GM18868 (cell line): ENCODE measurements around the gene SLC43A1.
A peak's percentile ranks its signal among the peaks of the same experiment; 100 is the strongest.

Source experiments
- ATAC-seq: cut with Tn5 transposase; IDR thresholded peaks from one replicate; pipeline ENCODE4 v1.9.1; 2021; ENCODE audit warnings: mild to moderate bottlenecking, moderate library complexity; ENCODE audit not compliant: unreplicated experiment

SLC43A1 gene

DNA sequence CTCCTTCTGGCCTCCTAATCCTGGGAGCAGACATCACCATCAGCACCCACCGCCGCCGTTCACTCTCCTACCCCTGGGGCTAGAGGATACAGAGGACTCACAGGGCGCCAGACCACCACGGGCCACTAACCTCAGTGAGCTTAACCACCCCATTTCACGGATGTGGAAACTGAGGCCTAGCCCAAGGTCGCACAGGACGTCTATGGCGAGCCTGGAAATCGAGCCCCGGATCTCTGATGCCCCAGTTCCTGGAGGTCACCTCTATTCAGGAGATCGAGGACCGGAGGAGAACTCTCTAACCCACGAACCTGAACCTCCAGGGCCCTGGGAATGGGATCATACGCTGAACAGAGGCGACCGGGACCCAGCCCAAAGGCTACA is 14.7 kb upstream of the SLC43A1 start:
- ATAC-seq, result no peak

DNA sequence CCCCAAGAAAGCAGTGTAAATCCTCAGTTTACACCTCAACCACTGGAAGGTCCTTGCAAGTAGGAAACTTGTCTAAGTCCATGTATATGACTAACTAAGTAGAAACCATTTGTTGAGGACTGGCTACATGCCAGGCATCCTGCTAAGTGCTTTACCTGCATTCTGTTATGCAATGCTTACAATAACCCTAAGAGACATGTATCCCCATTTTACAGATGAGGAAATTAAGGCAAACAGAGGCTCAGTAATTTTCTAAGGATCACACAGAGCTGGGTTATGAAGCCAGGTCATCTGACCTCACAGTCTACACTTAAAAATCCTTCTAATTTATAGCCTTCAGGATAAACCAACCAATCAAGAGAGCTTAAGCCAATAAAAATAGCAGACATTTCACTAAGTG is 13.5 kb upstream of the SLC43A1 start:
- no peak for ATAC-seq

DNA sequence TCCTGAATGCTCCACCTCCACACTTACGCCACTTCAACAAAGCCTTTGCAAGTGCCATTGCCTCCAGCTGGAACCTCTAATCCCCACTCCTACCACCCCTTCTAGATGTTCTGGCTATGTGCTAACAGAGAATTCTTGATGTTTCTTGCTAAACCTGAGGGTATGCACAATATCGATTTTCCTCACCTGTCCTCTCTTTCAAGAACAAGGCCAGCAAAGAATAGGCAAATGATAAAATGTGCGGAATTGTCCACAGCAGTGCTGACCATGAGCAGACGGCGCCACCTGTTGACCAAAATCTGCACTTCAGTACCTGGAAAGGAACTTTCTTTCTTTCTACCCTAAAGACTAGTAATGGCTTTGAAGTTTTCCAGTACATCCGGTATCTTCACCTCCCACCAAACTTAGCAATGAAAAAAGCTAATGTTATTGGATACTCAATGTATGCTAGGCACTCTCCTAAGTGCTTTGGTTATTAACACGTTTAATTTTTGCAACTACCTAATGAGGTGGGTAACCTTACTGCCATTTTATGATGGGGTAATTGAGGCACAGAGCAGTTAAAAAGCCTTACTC is 11.6 kb upstream of the SLC43A1 start:
- ATAC-seq, result no peak

- no peak for ATAC-seq
These were observed 7.9 kb upstream of the SLC43A1 start for GRCh38 chr11:57523419-57523818.

GRCh38 chr11:57521116-57521515 is 5.6 kb upstream of the SLC43A1 start:
- ATAC-seq, result no peak

DNA sequence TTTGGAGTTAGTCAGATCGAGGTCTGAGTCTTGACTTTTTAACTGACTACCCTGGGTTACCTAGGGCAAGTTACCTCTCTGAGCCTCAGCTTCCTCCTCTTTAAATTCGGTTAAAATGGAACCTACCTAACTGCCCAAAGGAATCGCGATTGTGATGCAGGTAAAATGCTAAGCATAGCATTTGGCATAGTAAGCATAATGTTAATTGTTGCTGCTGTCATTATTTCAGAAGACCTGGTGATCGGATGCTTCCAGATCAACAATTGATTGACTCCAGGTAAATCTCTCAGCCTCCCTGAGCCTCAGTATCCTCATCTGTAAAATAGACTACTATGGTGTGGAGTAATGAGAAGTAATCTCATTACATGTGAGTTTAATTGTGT is 550 bp upstream of the SLC43A1 start:
- no peak for ATAC-seq

DNA sequence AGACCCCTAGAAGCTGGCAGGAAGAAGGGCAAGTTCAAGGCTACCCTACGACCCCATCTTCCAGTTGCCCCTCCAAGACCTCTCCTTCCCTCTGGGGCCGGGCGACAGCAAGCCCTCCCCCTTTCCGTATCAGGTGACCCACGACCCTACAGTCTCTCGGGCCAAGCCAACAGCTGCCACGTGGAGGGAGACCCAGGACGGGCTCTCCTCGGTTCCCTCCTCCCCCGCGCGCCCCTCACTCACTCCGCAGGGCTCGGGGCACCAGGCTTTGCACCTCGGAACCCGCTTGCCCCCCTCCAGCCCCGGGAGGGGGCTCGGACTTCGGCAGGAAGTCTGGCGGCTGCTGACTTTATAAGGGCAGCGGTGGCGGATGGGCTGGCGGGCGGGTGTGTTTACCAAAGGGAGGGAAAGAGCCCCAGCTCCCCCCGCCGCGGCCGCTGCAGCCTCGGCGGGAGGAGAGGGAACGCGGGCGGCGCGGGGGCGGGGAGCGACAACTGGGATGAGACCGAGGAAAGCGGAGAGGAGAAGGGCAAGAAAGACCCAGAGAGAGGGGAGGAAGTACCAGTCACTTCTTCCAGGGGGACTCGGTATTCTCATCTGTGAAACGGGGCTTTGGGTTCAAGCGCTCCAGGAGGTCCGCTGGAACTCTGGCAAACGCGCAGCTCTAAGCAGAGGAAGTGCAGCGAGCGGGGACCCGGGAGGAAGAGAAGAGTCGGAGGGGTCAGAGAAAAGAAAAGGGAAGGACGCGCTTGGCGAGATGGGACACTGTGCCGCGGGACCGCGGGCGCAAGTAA is 767 bp downstream of the SLC43A1 start:
- peak; percentile 47 for ATAC-seq

DNA sequence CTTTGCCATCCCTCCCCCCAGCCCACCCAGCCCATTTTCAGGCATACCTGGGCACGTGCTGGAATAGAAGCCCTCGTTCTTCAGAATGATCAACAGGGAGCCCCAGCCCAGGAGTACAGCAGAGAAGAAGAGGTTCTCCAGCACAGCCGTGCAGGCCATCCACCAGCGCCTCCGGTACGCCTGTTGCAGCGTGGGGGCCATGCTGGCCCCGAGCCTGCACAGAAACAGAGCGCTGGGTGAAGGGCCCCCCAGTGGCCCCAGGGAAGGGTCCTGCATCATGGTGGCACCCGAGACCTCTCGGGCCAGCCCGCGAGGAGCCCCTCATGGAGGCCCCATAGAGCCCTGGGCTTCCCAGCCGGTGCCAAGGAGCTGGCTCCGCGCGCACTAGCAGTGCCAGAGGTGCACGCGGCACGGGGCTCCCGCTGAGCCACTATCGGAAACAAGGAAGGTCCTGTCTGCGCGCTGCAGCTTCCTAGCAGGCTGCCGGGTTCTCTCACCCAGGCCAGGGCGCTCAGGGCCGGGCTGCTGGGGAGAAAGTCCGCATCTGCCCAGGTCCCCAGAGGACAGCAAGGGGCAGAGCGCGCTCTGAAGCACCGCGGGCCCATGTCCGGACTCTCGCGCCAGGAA is 1.5 kb downstream of the SLC43A1 start:
- ATAC-seq, result peak; percentile 32

GRCh38 chr11:57513452-57513795 is 2.1 kb downstream of the SLC43A1 start:
- no peak for ATAC-seq

GRCh38 chr11:57512646-57513451 is 2.7 kb downstream of the SLC43A1 start:
- ATAC-seq, result no peak

GRCh38 chr11:57511741-57512430 is 3.6 kb downstream of the SLC43A1 start:
- no peak for ATAC-seq

- ATAC-seq, result no peak
These were observed 6.9 kb downstream of the SLC43A1 start for GRCh38 chr11:57508341-57509170.

DNA sequence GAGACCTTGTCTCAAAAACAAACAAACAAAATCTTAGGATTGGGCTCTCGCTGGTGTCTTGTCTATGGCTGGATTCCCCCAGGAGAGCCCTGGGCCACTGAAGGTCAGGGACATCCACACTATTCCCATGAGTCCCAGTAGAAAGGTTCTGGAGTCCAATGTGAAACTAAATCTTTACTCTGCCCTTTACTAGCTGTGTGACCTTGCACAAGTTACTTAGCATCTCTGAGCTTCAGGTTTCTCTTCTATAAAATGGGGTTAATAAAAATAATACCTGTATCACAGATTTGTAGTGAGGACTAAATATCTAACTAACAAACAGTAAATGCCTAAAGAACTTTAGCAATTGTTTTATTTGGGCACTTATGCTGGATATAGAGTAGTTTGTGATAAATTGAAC is 9.0 kb downstream of the SLC43A1 start:
- ATAC-seq, result no peak

- ATAC-seq, result no peak
These were observed 11.0 kb downstream of the SLC43A1 start for GRCh38 chr11:57504511-57504910.

GRCh38 chr11:57502870-57503269 is 12.6 kb downstream of the SLC43A1 start:
- no peak for ATAC-seq

DNA sequence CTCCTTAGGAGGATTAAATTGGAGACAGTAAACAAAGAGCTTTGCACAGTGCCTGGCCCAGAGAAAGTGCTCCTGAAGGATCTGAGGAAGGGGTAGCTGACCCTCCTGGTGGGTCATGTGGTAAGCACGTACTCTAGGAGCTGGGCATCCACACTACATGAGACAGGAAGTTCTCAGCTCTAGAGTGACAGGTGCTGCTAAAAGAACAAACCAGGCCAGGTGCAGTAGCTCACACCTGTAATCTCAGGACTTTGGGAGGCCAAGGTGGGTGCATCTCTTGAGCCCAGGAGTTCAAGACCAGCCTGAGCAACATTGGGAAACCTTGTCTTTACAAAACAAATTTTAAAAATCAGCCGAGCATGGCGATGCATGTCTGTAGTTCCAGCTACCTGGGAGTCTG is 13.1 kb downstream of the SLC43A1 start:
- ATAC-seq, result no peak

DNA sequence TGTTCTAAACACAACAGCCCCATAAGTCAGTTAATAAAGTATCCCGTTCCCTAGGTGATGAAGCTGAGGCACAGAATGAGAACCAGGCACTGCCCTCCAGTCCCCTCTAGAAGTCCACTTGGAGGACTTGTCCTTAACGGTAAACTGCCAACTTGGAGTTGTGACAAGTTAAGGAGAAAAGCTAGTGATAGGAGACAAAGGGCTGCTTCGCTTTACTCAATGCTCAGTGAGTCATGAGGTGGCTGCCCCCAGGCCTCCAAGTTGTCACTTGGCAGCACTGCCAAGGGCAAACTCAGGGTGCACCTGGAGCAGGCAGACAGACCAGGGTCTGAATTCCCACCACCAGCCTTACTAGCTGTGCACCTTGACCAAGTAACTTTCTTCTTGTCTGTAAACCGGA is 13.5 kb downstream of the SLC43A1 start:
- no peak for ATAC-seq

DNA sequence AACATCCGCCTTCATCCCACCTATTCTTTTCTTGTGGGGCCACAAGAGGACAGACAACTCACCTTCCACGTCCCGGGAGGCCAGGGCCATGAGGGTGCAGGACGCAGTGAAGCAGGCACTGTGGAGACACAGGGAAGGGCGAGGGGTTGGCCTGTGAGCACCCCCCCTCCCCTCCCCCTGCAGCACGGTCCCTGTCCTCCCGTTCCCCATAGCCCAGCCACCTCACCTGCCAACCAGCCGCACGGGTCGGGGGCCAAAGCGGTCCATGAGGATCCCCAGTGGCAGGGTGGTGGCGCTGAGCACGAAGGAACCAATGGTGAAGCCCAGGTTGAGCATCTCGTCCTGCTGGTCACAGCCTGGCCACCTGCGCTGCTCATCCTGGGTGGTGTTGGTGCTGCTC is 14.6 kb downstream of the SLC43A1 start:
- no peak for ATAC-seq

DNA sequence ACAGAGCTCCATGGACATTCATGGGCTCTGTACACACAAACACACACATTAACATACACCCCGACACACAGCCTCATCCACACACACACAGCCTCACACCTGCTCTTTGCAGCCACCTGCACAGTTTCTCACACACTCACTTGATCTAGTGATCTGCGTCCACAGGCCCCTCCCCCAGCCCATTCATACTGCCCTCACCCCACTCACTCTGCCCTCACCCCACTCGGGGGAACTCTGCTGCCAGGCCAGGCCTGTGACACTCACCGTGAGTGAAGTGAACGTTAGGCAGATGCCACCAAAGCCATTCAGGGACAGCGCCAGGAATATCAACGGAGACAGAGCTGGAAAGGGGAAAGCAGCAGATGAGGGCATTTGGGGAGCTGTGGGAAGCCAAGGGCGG is 15.0 kb downstream of the SLC43A1 start:
- no peak for ATAC-seq

DNA sequence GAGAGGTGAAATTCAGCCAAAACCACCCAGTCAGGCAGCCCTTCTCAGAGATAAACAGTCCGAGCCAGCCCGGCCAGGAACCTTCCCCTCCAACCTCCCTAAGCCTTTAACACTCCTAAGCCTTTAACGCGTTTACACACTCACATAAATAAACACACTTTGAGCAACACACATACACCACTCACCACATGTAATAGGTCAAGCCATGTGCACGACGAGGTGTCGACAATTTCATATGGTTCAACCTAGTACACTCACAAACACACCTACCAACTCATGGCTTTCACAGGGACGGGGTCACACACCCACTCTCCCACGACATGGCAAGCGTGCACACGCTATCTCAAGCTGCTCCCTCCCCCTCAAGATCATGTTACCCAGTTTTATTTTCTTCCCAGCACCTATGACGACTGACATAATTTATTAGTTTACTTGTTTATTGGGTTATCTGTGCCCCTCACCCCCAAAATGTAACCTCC is 15.5 kb downstream of the SLC43A1 start:
- ATAC-seq, result peak; percentile 13
